Uterus (tissue), 2 donors: ENCODE data around the gene KCNH1.

Source experiments
- POLR2A ChIP-seq, 2 donors: fragments of 450-650 bp; IDR thresholded peaks; one replicate each; pipeline ENCODE4 v1.6.1; 2016; ENCODE audit warnings: antibody characterized with exemption in 2 of 2, mild to moderate bottlenecking in 1 of 2, moderate library complexity in 1 of 2
- TF ChIP-seq, protein P1 (sequence below), 4 experiments: fragments of 200-600 bp in 2 of 4; fragments of 450-650 bp in 2 of 4; sonication (generic) in 2 of 4; IDR thresholded peaks; one replicate each; pipeline ENCODE4 v1.5.1; 2016 to 2019; ENCODE audit warnings: antibody characterized with exemption in 4 of 4, mild to moderate bottlenecking in 2 of 4, moderate library complexity in 1 of 4

DNA sequence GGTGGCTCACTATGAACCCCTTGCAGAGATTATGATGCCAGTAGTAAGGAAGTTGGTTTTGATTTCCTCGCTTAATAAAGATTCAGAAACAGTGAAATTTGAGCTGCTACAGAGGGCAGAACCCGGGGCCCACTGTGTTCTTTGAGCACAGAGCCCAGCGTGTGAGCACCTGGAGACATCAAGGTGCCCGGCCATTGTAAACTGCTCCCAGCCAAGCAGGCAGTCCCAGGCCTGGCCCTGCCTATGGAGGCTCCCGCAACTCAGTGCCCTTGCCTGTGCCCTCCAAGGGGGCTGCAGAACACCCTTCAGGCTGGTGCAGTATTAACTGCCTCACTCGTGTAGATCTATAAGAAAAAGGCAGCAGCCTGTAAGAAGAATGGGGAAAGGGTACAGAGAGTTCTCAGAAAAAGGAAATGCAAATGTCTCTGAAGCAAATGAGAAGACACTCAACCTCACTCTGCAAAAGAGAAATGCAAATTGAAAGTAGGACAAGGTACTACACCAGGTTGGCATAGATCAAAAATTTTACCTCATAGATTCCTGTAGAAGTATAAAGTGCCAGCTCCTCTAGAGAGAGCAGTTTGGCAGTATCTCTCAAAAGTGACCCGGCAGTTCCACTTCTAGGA lies 481.5 kb downstream of the KCNH1 start:
- TF ChIP-seq, protein P1, sequence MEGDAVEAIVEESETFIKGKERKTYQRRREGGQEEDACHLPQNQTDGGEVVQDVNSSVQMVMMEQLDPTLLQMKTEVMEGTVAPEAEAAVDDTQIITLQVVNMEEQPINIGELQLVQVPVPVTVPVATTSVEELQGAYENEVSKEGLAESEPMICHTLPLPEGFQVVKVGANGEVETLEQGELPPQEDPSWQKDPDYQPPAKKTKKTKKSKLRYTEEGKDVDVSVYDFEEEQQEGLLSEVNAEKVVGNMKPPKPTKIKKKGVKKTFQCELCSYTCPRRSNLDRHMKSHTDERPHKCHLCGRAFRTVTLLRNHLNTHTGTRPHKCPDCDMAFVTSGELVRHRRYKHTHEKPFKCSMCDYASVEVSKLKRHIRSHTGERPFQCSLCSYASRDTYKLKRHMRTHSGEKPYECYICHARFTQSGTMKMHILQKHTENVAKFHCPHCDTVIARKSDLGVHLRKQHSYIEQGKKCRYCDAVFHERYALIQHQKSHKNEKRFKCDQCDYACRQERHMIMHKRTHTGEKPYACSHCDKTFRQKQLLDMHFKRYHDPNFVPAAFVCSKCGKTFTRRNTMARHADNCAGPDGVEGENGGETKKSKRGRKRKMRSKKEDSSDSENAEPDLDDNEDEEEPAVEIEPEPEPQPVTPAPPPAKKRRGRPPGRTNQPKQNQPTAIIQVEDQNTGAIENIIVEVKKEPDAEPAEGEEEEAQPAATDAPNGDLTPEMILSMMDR (IDR thresholded peaks at IDR 0.05), result no peak
- no peak for TF ChIP-seq POLR2A (IDR thresholded peaks at IDR 0.05)
